Cardiac septum (tissue), 1 donor: ENCODE results near the gene NPFF. TPM values are rescaled to one million over a fixed set of nuclear protein-coding genes. Genes with fewer than 3 reads are reported as not detected.

Experiments used
- DNase-seq: peaks from one replicate; pipeline ENCODE4 v3.0.0-alpha.2; 2020; ENCODE audit warnings: low spot score
- intact Hi-C: fragments of 100-400 bp; cut with DNase I; formaldehyde crosslinking; loops from one replicate; pipeline ENCODE4 v1.14.0; 2022
- total RNA-seq: library from RNA; stranded (reverse); fragmentation: NEBNext Ultra II Directional; extraction: Animal tissue kit (Norgen Biotek cat#: 25700); gene quantifications from one replicate; pipeline ENCODE4 v1.2.1, GENCODE V29; 2021
- donor health status: DM: no; HTN: no; CAD: no.

NPFF gene
- total RNA-seq, 1 donor from 2014 or later, result not detected

GRCh38 chr12:53459097-53459496 lies 48.2 kb downstream of the NPFF start:
- intact Hi-C loops, result no loop called here
- no peak for DNase-seq

Other genes starting within 250 kb of the NPFF start
- 0.16 TPM for gene ESPL1, start 239.2 kb downstream of the NPFF start, total RNA-seq
- 322 TPM for gene PFDN5, start 211.9 kb downstream of the NPFF start, total RNA-seq
- 29.5 TPM for gene MYG1, start 207.8 kb downstream of the NPFF start, total RNA-seq
- gene AAAS, start 185.9 kb downstream of the NPFF start, total RNA-seq, result 39.8 TPM
- not detected for gene SP7, start 171.1 kb downstream of the NPFF start, total RNA-seq
- gene SP1, start 127.3 kb downstream of the NPFF start, total RNA-seq, result 31.3 TPM
- 0.43 TPM for gene AMHR2, start 83.6 kb downstream of the NPFF start, total RNA-seq
- 61.5 TPM for gene PRR13, start 65.8 kb downstream of the NPFF start, total RNA-seq
- gene PCBP2, start 55.4 kb downstream of the NPFF start, total RNA-seq, result 520 TPM
- gene MAP3K12, start 8.0 kb downstream of the NPFF start, total RNA-seq, result 7.0 TPM
- gene TARBP2, start 6.2 kb downstream of the NPFF start, total RNA-seq, result 11.6 TPM
- 33.5 TPM for gene ATF7, start 118.9 kb upstream of the NPFF start, total RNA-seq
- gene ATP5MC2, start 168.6 kb upstream of the NPFF start, total RNA-seq, result 365 TPM
- gene CALCOCO1, start 220.0 kb upstream of the NPFF start, total RNA-seq, result 158 TPM
- gene CISTR, start 244.5 kb upstream of the NPFF start, total RNA-seq, result 0.75 TPM